ENCODE data around the gene FOXD1.
A peak's percentile ranks its signal among the peaks of the same experiment; 100 is the strongest.

Gene FOXD1

GRCh38 chr5:73450672-73451223 lies 2.2 kb upstream of the FOXD1 start:
- ATAC-seq (no peak), DNase-seq (no peak)
- Mint-ChIP-seq H3K4me3 (no peak overlapping the region), H3K9me3 (peaks cover 4% of the 10 kb centered on the region), H3K36me3 (ENCODE audit: low read depth) (no peaks in the 10 kb centered on the region), H3K4me1 (peaks cover 16% of the 10 kb centered on the region), H3K27me3 (peaks cover 79% of the 10 kb centered on the region), H3K27ac (no peak overlapping the region)

- Mint-ChIP-seq H3K9me3 (peaks cover 4% of the 10 kb centered on the region), H3K4me1 (peaks cover 16% of the 10 kb centered on the region), H3K27me3 (peaks cover 80% of the 10 kb centered on the region), H3K4me3 (no peak overlapping the region), H3K27ac (no peak overlapping the region), H3K36me3 (ENCODE audit: low read depth) (no peaks in the 10 kb centered on the region)
- DNase-seq (no peak), ATAC-seq (no peak)
These were observed 1.6 kb upstream of the FOXD1 start for GRCh38 chr5:73450137-73450536.

GRCh38 chr5:73447530-73448462 lies 781 bp downstream of the FOXD1 start:
- Mint-ChIP-seq H3K36me3 (ENCODE audit: low read depth) (peaks cover 3% of the 10 kb centered on the region), H3K4me3 (peak overlapping the region; percentile 82), H3K9me3 (peaks cover 9% of the 10 kb centered on the region), H3K4me1 (peaks cover 19% of the 10 kb centered on the region), H3K27me3 (peaks cover 84% of the 10 kb centered on the region), H3K27ac (no peak overlapping the region)
- peak; percentile 39 for DNase-seq
- peak; percentile 45 for ATAC-seq

- DNase-seq (peak; percentile 12), ATAC-seq (peak; percentile 9)
- Mint-ChIP-seq H3K4me1 (peaks cover 19% of the 10 kb centered on the region), H3K27ac (peak overlapping the region; percentile 39), H3K36me3 (ENCODE audit: low read depth) (peaks cover 3% of the 10 kb centered on the region), H3K4me3 (peak overlapping the region; percentile 59), H3K27me3 (peaks cover 84% of the 10 kb centered on the region), H3K9me3 (peaks cover 9% of the 10 kb centered on the region)
These were observed 1.7 kb downstream of the FOXD1 start for GRCh38 chr5:73446631-73447529.

- Mint-ChIP-seq H3K4me1 (peaks cover 19% of the 10 kb centered on the region), H3K4me3 (peak overlapping the region; percentile 59), H3K27me3 (peaks cover 88% of the 10 kb centered on the region), H3K9me3 (peaks cover 9% of the 10 kb centered on the region), H3K36me3 (ENCODE audit: low read depth) (peaks cover 3% of the 10 kb centered on the region), H3K27ac (peak overlapping the region; percentile 39)
- no peak for ATAC-seq
- DNase-seq = no peak
These were observed 2.6 kb downstream of the FOXD1 start for GRCh38 chr5:73445665-73446630.

- Mint-ChIP-seq H3K27me3 (peaks cover 86% of the 10 kb centered on the region), H3K4me1 (peaks cover 15% of the 10 kb centered on the region), H3K27ac (no peak overlapping the region), H3K36me3 (ENCODE audit: low read depth) (peaks cover 3% of the 10 kb centered on the region), H3K9me3 (peaks cover 5% of the 10 kb centered on the region), H3K4me3 (no peak overlapping the region)
- ATAC-seq (no peak), DNase-seq (no peak)
These were observed 3.8 kb downstream of the FOXD1 start for GRCh38 chr5:73444499-73445438.

- no peak for DNase-seq
- peaks cover 3% of the 10 kb centered on the region for H3K36me3 Mint-ChIP-seq (ENCODE audit: low read depth)
- H3K9me3 Mint-ChIP-seq = peaks cover 5% of the 10 kb centered on the region
- peaks cover 86% of the 10 kb centered on the region for H3K27me3 Mint-ChIP-seq
- no peak for ATAC-seq
- no peak overlapping the region for H3K27ac Mint-ChIP-seq
- H3K4me3 Mint-ChIP-seq = no peak overlapping the region
- H3K4me1 Mint-ChIP-seq = peaks cover 11% of the 10 kb centered on the region
These were observed 4.6 kb downstream of the FOXD1 start for GRCh38 chr5:73443829-73444498.

GRCh38 chr5:73442996-73443627 lies 5.5 kb downstream of the FOXD1 start:
- Mint-ChIP-seq H3K9me3 (peaks cover 5% of the 10 kb centered on the region), H3K36me3 (ENCODE audit: low read depth) (peaks cover 3% of the 10 kb centered on the region), H3K4me3 (no peak overlapping the region), H3K4me1 (peaks cover 10% of the 10 kb centered on the region), H3K27ac (no peak overlapping the region), H3K27me3 (peaks cover 89% of the 10 kb centered on the region)
- no peak for DNase-seq
- no peak for ATAC-seq

GRCh38 chr5:73442231-73442811 lies 6.3 kb downstream of the FOXD1 start:
- Mint-ChIP-seq H3K27me3 (peaks cover 90% of the 10 kb centered on the region), H3K4me1 (peaks cover 12% of the 10 kb centered on the region), H3K36me3 (ENCODE audit: low read depth) (peaks cover 3% of the 10 kb centered on the region), H3K4me3 (no peak overlapping the region), H3K9me3 (peaks cover 5% of the 10 kb centered on the region), H3K27ac (no peak overlapping the region)
- DNase-seq = no peak
- no peak for ATAC-seq

- Mint-ChIP-seq H3K4me1 (peaks cover 11% of the 10 kb centered on the region), H3K36me3 (ENCODE audit: low read depth) (peaks cover 3% of the 10 kb centered on the region), H3K27ac (no peak overlapping the region), H3K9me3 (peaks cover 5% of the 10 kb centered on the region), H3K27me3 (peaks cover 88% of the 10 kb centered on the region), H3K4me3 (no peak overlapping the region)
- DNase-seq (no peak), ATAC-seq (no peak)
These were observed 7.2 kb downstream of the FOXD1 start for GRCh38 chr5:73441378-73441777.

- Mint-ChIP-seq H3K27me3 (peaks cover 88% of the 10 kb centered on the region), H3K9me3 (peaks cover 5% of the 10 kb centered on the region), H3K4me1 (peaks cover 14% of the 10 kb centered on the region), H3K4me3 (no peak overlapping the region), H3K36me3 (ENCODE audit: low read depth) (peaks cover 3% of the 10 kb centered on the region), H3K27ac (no peak overlapping the region)
- ATAC-seq (no peak), DNase-seq (no peak)
These were observed 8.3 kb downstream of the FOXD1 start for GRCh38 chr5:73440262-73440661.
